ENCODE measurements around the gene HOXA6. TPM values are rescaled to one million over a fixed set of nuclear protein-coding genes. Genes with fewer than 3 reads are reported as not detected.
A peak's percentile ranks its signal among the peaks of the same experiment; 100 is the strongest.

Gene HOXA6
- total and polyA plus RNA-seq, 2 donors (not counting 3 experiments of a cell fraction or from before 2014, with no cell fraction given): 10.0 to 20.7 TPM

GRCh38 chr7:27119412-27119911, 28.1 kb downstream of the HOXA6 start:
- no peak overlapping the region for H2AFZ ChIP-seq (ENCODE audit: low read depth, low read length)
- no peaks in the 10 kb centered on the region for H4K20me1 ChIP-seq (replicated peaks; ENCODE audit: control insufficient read depth, extremely low read depth, insufficient read depth, low read length)
- POLR2A ChIA-PET: interaction anchor here (1.2 to 1.8 kb wide), 4 partner anchors 8 to 31 kb away, joined by 3 to 5 read pairs (median 3); no protein-coding TSS in a partner anchor

More at GRCh38 chr7:27119412-27119911, 28.1 kb downstream of the HOXA6 start:
- CTCF ChIA-PET: interaction anchor here (0.9 to 9.1 kb wide), 8 partner anchors 9 to 437 kb away, joined by 3 to 70 read pairs (median 7); partner anchors contain the start of gene HOXA5
- FAIRE-seq: peak; percentile 53
- Histone ChIP-seq H3K4me1 (ENCODE audit: control insufficient read depth, extremely low read depth, insufficient read depth, low read length) (peaks cover 83% of the 10 kb centered on the region), H3K79me2 (ENCODE audit: control insufficient read depth, insufficient read depth, low read length) (peaks cover 91% of the 10 kb centered on the region), H3K4me2 (ENCODE audit: insufficient read depth, low read length) (peak overlapping the region; percentile 97), H3K9me1 (replicated peaks; ENCODE audit: control insufficient read depth, extremely low read depth, insufficient read depth, low read length) (no peaks in the 10 kb centered on the region), H3K9ac (replicated peaks; ENCODE audit: extremely low read depth, insufficient read depth, low read length) (no peak overlapping the region), H3K27ac (ENCODE audit: insufficient read depth, low read depth, low read length) (peak overlapping the region; percentile 96), H3K27me3 (ENCODE audit: control insufficient read depth in 2 of 2, insufficient read depth in 2 of 2, low read length in 2 of 2) (no peaks in the 10 kb centered on the region), H3K4me3 (replicated peaks in 1 of 3; ENCODE audit: insufficient read depth in 1 of 3, low read depth in 1 of 3, low read length in 3 of 3) (no peak overlapping the region), H3K9me3 (replicated peaks; ENCODE audit: control insufficient read depth, insufficient read depth, low read length) (no peaks in the 10 kb centered on the region), H3K36me3 (ENCODE audit: control insufficient read depth in 2 of 2, extremely low read depth in 1 of 2, insufficient read depth in 2 of 2, low read length in 2 of 2) (no peaks in the 10 kb centered on the region)
- no TSS peak for BruUV-seq (replicated peaks)
- intact Hi-C loops (cut with micrococcal nuclease): loop anchor here (2.0 to 10.0 kb wide), 2 partner anchors 49 to 965 kb away; partner anchors contain the start of gene NFE2L3
- TF ChIP-seq GATA2 (IDR thresholded peaks at IDR 0.05; ENCODE audit: insufficient read depth, insufficient read length, low read depth, low read length) (no peak), FOS (IDR thresholded peaks at IDR 0.05; ENCODE audit: borderline replicate concordance, insufficient read depth, low read length) (no peak), MAX (IDR thresholded peaks at IDR 0.05; ENCODE audit: insufficient read depth, insufficient read length) (no peak), CTCF (IDR thresholded peaks at IDR 0.05; ENCODE audit: extremely low read depth in 1 of 2, insufficient read depth in 1 of 2, low read depth in 1 of 2, low read length in 2 of 2) (no peak), POLR2AphosphoS5 (IDR thresholded peaks at IDR 0.05; ENCODE audit: insufficient read depth, low read depth, low read length) (no peak), POLR2A (IDR thresholded peaks at IDR 0.05; ENCODE audit: low read depth, low read length) (no peak), MYC (IDR thresholded peaks at IDR 0.05; ENCODE audit: low read depth, low read length) (no peak), EZH2 (IDR thresholded peaks at IDR 0.05; ENCODE audit: borderline replicate concordance, low read depth, low read length, severe bottlenecking) (no peak), JUN (IDR thresholded peaks at IDR 0.05; ENCODE audit: borderline replicate concordance, insufficient read depth, insufficient read length, low read depth) (no peak)
- peak; percentile 48 for DNase-seq (ENCODE audit: low read depth, low spot score)
- dilution Hi-C loops (cut with MboI; ENCODE audit: extremely low pct_ligation_motif_present, low sequenced_read_pairs): no loop called here

Data from endothelial cell of umbilical vein (primary cell).